HepG2 (cell line): ENCODE data around the gene ADCY9. TPM values are rescaled to one million over a fixed set of nuclear protein-coding genes. Genes with fewer than 3 reads are reported as not detected.

Source experiments
- AGO2 ChIP-seq: fragments of 200-400 bp; formaldehyde crosslinking; optimal IDR thresholded peaks from 2 replicates; pipeline ENCODE3; 2017; ENCODE audit warnings: mild to moderate bottlenecking, low read depth, low read length, moderate library complexity
- ATAD3A ChIP-seq: sonication (generic); formaldehyde crosslinking; IDR thresholded peaks from 2 replicates; pipeline ENCODE4 v1.4.0; 2020; ENCODE audit warnings: missing genetic modification reagents
- FIP1L1 ChIP-seq: fragments of 200-400 bp; formaldehyde crosslinking; IDR thresholded peaks from 2 replicates; pipeline ENCODE4 v1.6.1; 2018; ENCODE audit warnings: low read depth, mild to moderate bottlenecking, low read length, moderate library complexity, borderline replicate concordance; ENCODE audit not compliant: insufficient read depth
- FOXO1 ChIP-seq: sonication (generic); formaldehyde crosslinking; IDR thresholded peaks from 2 replicates; pipeline ENCODE4 v1.4.0; 2020; ENCODE audit warnings: missing genetic modification reagents
- GPN1 ChIP-seq: sonication (generic); formaldehyde crosslinking; IDR thresholded peaks from 2 replicates; pipeline ENCODE4 v1.5.1; 2020; ENCODE audit warnings: missing genetic modification reagents, borderline replicate concordance
- HES4 ChIP-seq: sonication (generic); formaldehyde crosslinking; IDR thresholded peaks from 2 replicates; pipeline ENCODE4 v1.9.0; 2021; ENCODE audit warnings: mild to moderate bottlenecking, missing genetic modification reagents, borderline replicate concordance
- HOXD1 ChIP-seq: sonication (generic); formaldehyde crosslinking; IDR thresholded peaks from 2 replicates; pipeline ENCODE4 v1.5.0; 2020; ENCODE audit warnings: missing genetic modification reagents
- MAX ChIP-seq: IDR thresholded peaks from 2 replicates; pipeline ENCODE4 v1.6.1; 2012; ENCODE audit warnings: inconsistent platforms
- MAZ ChIP-seq, 2 experiments: sonication (generic) in 1 of 2; formaldehyde crosslinking in 1 of 2; IDR thresholded peaks; 2 replicates each; pipeline versions ENCODE4 v1.5.0 to v1.6.1; 2012 to 2020; ENCODE audit warnings: low read depth in 2 of 2, mild to moderate bottlenecking in 2 of 2, borderline replicate concordance in 1 of 2, improper control_type of control experiment in 1 of 2, low read length in 1 of 2, missing genetic modification reagents in 1 of 2, moderate library complexity in 1 of 2
- MED8 ChIP-seq: sonication (generic); formaldehyde crosslinking; IDR thresholded peaks from 2 replicates; pipeline ENCODE4 v1.8.1; 2023; ENCODE audit warnings: mild to moderate bottlenecking, missing genetic modification reagents; ENCODE audit not compliant: insufficient replicate concordance
- MIER2 ChIP-seq: IDR thresholded peaks from 2 replicates; pipeline ENCODE4 v1.6.1; 2016; ENCODE audit warnings: missing biosample characterization, missing genetic modification reagents
- MXD1 ChIP-seq: sonication (generic); formaldehyde crosslinking; IDR thresholded peaks from 2 replicates; pipeline ENCODE4 v1.4.0; 2020; ENCODE audit warnings: mild to moderate bottlenecking, missing genetic modification reagents
- MYC ChIP-seq: sonication (generic); formaldehyde crosslinking; IDR thresholded peaks from 2 replicates; pipeline ENCODE4 v1.9.0; 2021; ENCODE audit warnings: missing genetic modification reagents, borderline replicate concordance
- RARG ChIP-seq: sonication (generic); formaldehyde crosslinking; IDR thresholded peaks from 2 replicates; pipeline ENCODE4 v1.4.0; 2020; ENCODE audit warnings: low read depth, mild to moderate bottlenecking, missing genetic modification reagents
- RORA ChIP-seq: sonication (generic); formaldehyde crosslinking; IDR thresholded peaks from 2 replicates; pipeline ENCODE4 v1.5.0; 2020; ENCODE audit warnings: mild to moderate bottlenecking, missing genetic modification reagents, moderate library complexity
- SMYD3 ChIP-seq: sonication (generic); formaldehyde crosslinking; IDR thresholded peaks from 2 replicates; pipeline ENCODE4 v1.8.1; 2023; ENCODE audit warnings: mild to moderate bottlenecking, missing genetic modification reagents
- THAP8 ChIP-seq: sonication (generic); formaldehyde crosslinking; IDR thresholded peaks from 2 replicates; pipeline ENCODE4 v1.5.1; 2020; ENCODE audit warnings: missing genetic modification reagents, mild to moderate bottlenecking, borderline replicate concordance
- TIGD3 ChIP-seq: sonication (generic); formaldehyde crosslinking; IDR thresholded peaks from 2 replicates; pipeline ENCODE4 v1.5.1; 2020; ENCODE audit warnings: mild to moderate bottlenecking, missing genetic modification reagents, borderline replicate concordance
- TRIM22 ChIP-seq: fragments of 450-650 bp; IDR thresholded peaks from 2 replicates; pipeline ENCODE4 v1.6.1; 2017
- U2AF2 ChIP-seq: fragments of 200-400 bp; formaldehyde crosslinking; IDR thresholded peaks from 2 replicates; pipeline ENCODE4 v1.6.1; 2017; ENCODE audit warnings: low read depth, mild to moderate bottlenecking, low read length
- ZNF101 ChIP-seq: sonication (generic); formaldehyde crosslinking; IDR thresholded peaks from 2 replicates; pipeline ENCODE4 v1.4.0; 2020; ENCODE audit warnings: mild to moderate bottlenecking, low read depth, missing genetic modification reagents, borderline replicate concordance
- ZNF207 ChIP-seq: fragments of 450-650 bp; IDR thresholded peaks from 2 replicates; pipeline ENCODE4 v1.6.1; 2016; ENCODE audit warnings: antibody characterized with exemption, borderline replicate concordance
- ZNF510 ChIP-seq: sonication (generic); formaldehyde crosslinking; IDR thresholded peaks from 2 replicates; pipeline ENCODE4 v1.4.0; 2020; ENCODE audit warnings: low read depth, mild to moderate bottlenecking, missing genetic modification reagents
- ZNF557 ChIP-seq: sonication (generic); formaldehyde crosslinking; IDR thresholded peaks from 2 replicates; pipeline ENCODE4 v1.4.0; 2020; ENCODE audit warnings: missing genetic modification reagents
- ZNF672 ChIP-seq: sonication (generic); formaldehyde crosslinking; IDR thresholded peaks from 2 replicates; pipeline ENCODE4 v1.8.1; 2022; ENCODE audit warnings: missing genetic modification reagents
- ZNF768 ChIP-seq: sonication (generic); formaldehyde crosslinking; IDR thresholded peaks from 2 replicates; pipeline ENCODE4 v1.4.0; 2020; ENCODE audit warnings: missing genetic modification reagents
- ZNF781 ChIP-seq: sonication (generic); formaldehyde crosslinking; IDR thresholded peaks from 2 replicates; pipeline ENCODE4 v1.5.1; 2020; ENCODE audit warnings: borderline replicate concordance, mild to moderate bottlenecking, missing genetic modification reagents; ENCODE audit errors: not compliant biosample characterization
- ZNF891 ChIP-seq: sonication (generic); formaldehyde crosslinking; IDR thresholded peaks from 2 replicates; pipeline ENCODE4 v1.5.0; 2020; ENCODE audit warnings: mild to moderate bottlenecking, missing genetic modification reagents
- polyA plus RNA-seq, 8 experiments: library from polyadenylated mRNA; depleted of rRNA in 3 of 8; stranded (reverse) in 7 of 8; unstranded in 1 of 8; fragments of >200 nt; fragmentation: Illumina TruSeq in 4 of 8; extraction: Trizol in 4 of 8; gene quantifications; 2 replicates each; pipeline versions ENCODE4 v1.2.1 to v1.2.3, GENCODE V29; 2011 to 2016; ENCODE audit warnings: low read depth in 4 of 8, missing spikeins in 1 of 8, mixed read lengths in 1 of 8; ENCODE audit not compliant: insufficient read depth in 1 of 8
- total RNA-seq, 5 experiments: library from RNA; depleted of rRNA; stranded (reverse); fragments of >200 nt; fragmentation: Illumina TruSeq; extraction: Trizol; gene quantifications; 2 replicates each; pipeline ENCODE4 v1.2.3, GENCODE V29; 2016; ENCODE audit warnings: low read depth in 1 of 5

The ADCY9 gene
- total and polyA plus RNA-seq, 2 of the 13 experiments (the other 11 are each of a cell fraction or from before 2014, with no cell fraction given), result 11.2 to 13.9 TPM

GRCh38 chr16:4157376-4157825 lies 41.2 kb upstream of the ADCY9 start (continued):
- TF ChIP-seq RORA (CRISPR knock-in tag) (no peak), HOXD1 (no peak), MAX (0 out of 2 replicates have a peak, but pooled peaks have one; percentile 13), HES4 (CRISPR knock-in tag) (no peak), ZNF768 (CRISPR knock-in tag) (no peak), U2AF2 (no peak), ZNF207 (no peak), ZNF510 (CRISPR knock-in tag) (no peak), SMYD3 (CRISPR knock-in tag) (no peak), THAP8 (no peak), ZNF557 (CRISPR knock-in tag) (no peak), MED8 (CRISPR knock-in tag) (no peak), ZNF891 (no peak), AGO2 (no peak), MAZ (IDR thresholded peaks at IDR 0.05; ENCODE audit: borderline replicate concordance, low read depth, low read length) (no peak), MAZ (CRISPR knock-in tag; IDR thresholded peaks at IDR 0.05; ENCODE audit: low read depth) (no peak), ATAD3A (CRISPR knock-in tag) (no peak), ZNF672 (CRISPR knock-in tag) (no peak), ZNF101 (CRISPR knock-in tag) (no peak), FIP1L1 (no peak), RARG (no peak), MIER2 (no peak), MYC (no peak), FOXO1 (CRISPR knock-in tag) (peak; percentile 64), GPN1 (CRISPR knock-in tag) (no peak), MXD1 (CRISPR knock-in tag) (no peak), TIGD3 (CRISPR knock-in tag) (no peak), TRIM22 (no peak), ZNF781 (CRISPR knock-in tag) (no peak)
